Lung (tissue), 12 donors: ENCODE results near the gene HS1BP3. TPM values are rescaled to one million over a fixed set of nuclear protein-coding genes. Genes with fewer than 3 reads are reported as not detected.

Experiments
- ATAC-seq: fragments of 200-7000 bp; cut with Tn5 transposase; one replicate; pipeline ENCODE4 v1.9.1; 2020; ENCODE audit warnings: moderate number of reproducible peaks; ENCODE audit not compliant: insufficient read depth, low FRiP score
- DNase-seq, 3 donors: peaks; one replicate each; pipeline ENCODE4 v3.0.0-alpha.2; 2013 to 2017
- H3K27ac ChIP-seq, 2 donors: one replicate each; pipeline ENCODE4 v1.5.1; 2013; ENCODE audit warnings: mild to moderate bottlenecking in 2 of 2, moderate library complexity in 2 of 2, control low read depth in 1 of 2, inconsistent platforms in 1 of 2, low read depth in 1 of 2, low read length in 1 of 2
- H3K27me3 ChIP-seq, 3 donors: one replicate each; pipeline ENCODE4 v1.5.1; 2013; ENCODE audit warnings: low read length in 2 of 3; ENCODE audit not compliant: control insufficient read depth in 3 of 3, insufficient read depth in 3 of 3
- H3K36me3 ChIP-seq, 4 donors: one replicate each; pipeline ENCODE4 v1.5.1; 2013; ENCODE audit warnings: low read length in 4 of 4, mild to moderate bottlenecking in 1 of 4, moderate library complexity in 1 of 4; ENCODE audit not compliant: control insufficient read depth in 4 of 4, insufficient read depth in 4 of 4
- H3K4me1 ChIP-seq, 5 donors: one replicate each; pipeline ENCODE4 v1.5.1; 2013; ENCODE audit warnings: low read length in 5 of 5, mild to moderate bottlenecking in 2 of 5, moderate library complexity in 1 of 5; ENCODE audit not compliant: control insufficient read depth in 5 of 5, insufficient read depth in 5 of 5
- H3K4me3 ChIP-seq: one replicate; pipeline ENCODE4 v1.5.1; 2013; ENCODE audit warnings: mild to moderate bottlenecking, control low read depth, moderate library complexity
- H3K9ac ChIP-seq, 2 donors: one replicate each; pipeline ENCODE4 v1.5.1; 2013; ENCODE audit warnings: low read length in 2 of 2, control low read depth in 1 of 2; ENCODE audit not compliant: insufficient read depth in 1 of 2
- H3K9me3 ChIP-seq, 4 donors: one replicate each; pipeline ENCODE4 v1.5.1; 2013; ENCODE audit warnings: low read length in 3 of 4, mild to moderate bottlenecking in 1 of 4, moderate library complexity in 1 of 4; ENCODE audit not compliant: control insufficient read depth in 4 of 4, insufficient read depth in 3 of 4
- WGBS, 2 donors: extraction: QIAGEN DNeasy Blood & Tissue Kit; methylation state at CpG; one replicate each; pipeline ENCODE4 v1.1.7; 2013; 5-methylcytosine and 5-hydroxymethylcytosine counted together
- polyA plus RNA-seq, 2 donors: library from polyadenylated mRNA; stranded (reverse); fragments of 200-250 nt; gene quantifications; one replicate each; pipeline ENCODE4 v1.2.1, GENCODE V29; 2013
- total RNA-seq, 2 donors: library from RNA; depleted of rRNA in 1 of 2; stranded (reverse); fragments of >200 nt in 1 of 2; gene quantifications; one replicate each; pipeline ENCODE4 v1.2.1, GENCODE V29; 2014 to 2021
- TF ChIP-seq, protein P1 (sequence below): IDR thresholded peaks from 2 replicates; pipeline ENCODE4 v1.5.1; 2012; ENCODE audit warnings: mild to moderate bottlenecking; ENCODE audit errors: control extremely low read depth, extremely low read depth
- donor health status: control.
- donor health status: control.
- donor health status: Bipolar disorder and iron deficiency.
- donor health status: healthy.
- donor health status: DM: yes; HTN: yes; CAD: no.

Gene HS1BP3
- total and polyA plus RNA-seq, 4 donors: 25.4 to 41.4 (median 33.4) TPM

DNA sequence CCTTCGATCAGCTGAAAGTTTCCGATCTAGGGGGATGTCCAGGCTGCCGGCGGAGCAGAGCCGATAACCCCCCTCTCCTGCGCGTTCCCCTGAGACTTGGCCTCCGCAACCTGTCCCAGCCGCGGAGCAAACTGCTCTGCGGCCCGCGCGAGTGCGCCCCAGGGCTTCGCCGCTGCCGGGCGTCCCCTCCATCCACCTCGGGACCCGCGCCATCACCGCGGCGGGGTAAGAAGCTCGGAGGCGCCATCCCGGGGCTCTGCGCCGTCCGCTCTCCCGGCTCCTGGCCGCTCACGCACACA, 15.1 kb upstream of the HS1BP3 start:
- Histone ChIP-seq H3K27ac (no peak overlapping the region), H3K36me3 (no peaks in the 10 kb centered on the region), H3K4me1 (peaks cover 0 to 16% (median 5%) of the 10 kb centered on the region in 5 donors), H3K9ac (no peak overlapping the region), H3K4me3 (no peak overlapping the region), H3K9me3 (peaks cover 0 to under 1% (median 0%) of the 10 kb centered on the region in 4 donors), H3K27me3 (peaks cover 4 to 83% (median 82%) of the 10 kb centered on the region in 3 donors)
- WGBS, 2 donors: 1 to 2% methylated on average over 34 of the region's 34 CpGs
- TF ChIP-seq, protein P1, sequence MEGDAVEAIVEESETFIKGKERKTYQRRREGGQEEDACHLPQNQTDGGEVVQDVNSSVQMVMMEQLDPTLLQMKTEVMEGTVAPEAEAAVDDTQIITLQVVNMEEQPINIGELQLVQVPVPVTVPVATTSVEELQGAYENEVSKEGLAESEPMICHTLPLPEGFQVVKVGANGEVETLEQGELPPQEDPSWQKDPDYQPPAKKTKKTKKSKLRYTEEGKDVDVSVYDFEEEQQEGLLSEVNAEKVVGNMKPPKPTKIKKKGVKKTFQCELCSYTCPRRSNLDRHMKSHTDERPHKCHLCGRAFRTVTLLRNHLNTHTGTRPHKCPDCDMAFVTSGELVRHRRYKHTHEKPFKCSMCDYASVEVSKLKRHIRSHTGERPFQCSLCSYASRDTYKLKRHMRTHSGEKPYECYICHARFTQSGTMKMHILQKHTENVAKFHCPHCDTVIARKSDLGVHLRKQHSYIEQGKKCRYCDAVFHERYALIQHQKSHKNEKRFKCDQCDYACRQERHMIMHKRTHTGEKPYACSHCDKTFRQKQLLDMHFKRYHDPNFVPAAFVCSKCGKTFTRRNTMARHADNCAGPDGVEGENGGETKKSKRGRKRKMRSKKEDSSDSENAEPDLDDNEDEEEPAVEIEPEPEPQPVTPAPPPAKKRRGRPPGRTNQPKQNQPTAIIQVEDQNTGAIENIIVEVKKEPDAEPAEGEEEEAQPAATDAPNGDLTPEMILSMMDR: no peak
- DNase-seq (no peak), ATAC-seq (no peak)

DNA sequence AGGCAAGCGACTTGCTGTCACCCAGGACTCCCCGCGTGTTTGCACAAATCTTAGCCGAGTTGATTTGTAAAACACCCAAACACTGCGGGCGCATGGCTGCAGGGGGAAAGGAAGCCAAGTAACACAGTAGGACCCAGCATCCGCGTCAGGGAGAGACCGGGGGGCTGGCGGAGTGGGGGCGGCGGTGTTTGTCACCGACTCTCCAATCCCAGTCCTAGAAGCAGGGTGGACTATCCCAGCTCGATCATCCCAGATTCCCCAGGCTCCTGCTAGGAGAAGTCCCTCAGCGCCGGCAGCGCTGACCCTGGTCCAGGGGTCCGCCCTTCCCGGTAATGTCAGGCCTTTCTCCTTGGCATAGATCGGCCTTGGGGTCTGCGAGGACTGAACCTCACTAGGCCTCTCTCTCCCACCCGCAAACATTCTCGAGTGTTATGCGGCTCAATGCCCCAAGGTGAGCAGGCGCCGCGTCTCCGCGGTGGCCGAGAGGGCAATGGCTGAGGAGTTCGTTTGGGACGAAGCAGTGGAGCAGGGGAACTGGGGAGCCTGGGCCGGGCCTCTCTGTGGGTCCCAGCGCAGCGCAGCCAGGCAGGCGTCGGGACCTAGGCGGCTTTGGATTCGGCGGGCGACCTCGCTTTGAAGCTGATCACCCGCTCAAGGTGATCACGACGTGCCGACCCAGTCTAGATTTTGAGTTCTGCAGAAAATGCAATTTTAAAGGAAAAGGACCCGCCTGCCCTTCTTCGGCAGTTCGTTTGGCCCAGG, 14.5 kb upstream of the HS1BP3 start:
- Histone ChIP-seq H3K4me1 (peaks cover 0 to 16% (median 4%) of the 10 kb centered on the region in 5 donors), H3K27ac (no peak overlapping the region), H3K9me3 (no peaks in the 10 kb centered on the region), H3K4me3 (no peak overlapping the region), H3K9ac (no peak overlapping the region), H3K27me3 (peaks cover 4 to 87% (median 85%) of the 10 kb centered on the region in 3 donors), H3K36me3 (no peaks in the 10 kb centered on the region)
- DNase-seq (no peak), ATAC-seq (no peak)
- WGBS, 2 donors: 4 to 7% methylated on average over 48 to 49 of the region's 49 CpGs
- TF ChIP-seq, protein P1: no peak

DNA sequence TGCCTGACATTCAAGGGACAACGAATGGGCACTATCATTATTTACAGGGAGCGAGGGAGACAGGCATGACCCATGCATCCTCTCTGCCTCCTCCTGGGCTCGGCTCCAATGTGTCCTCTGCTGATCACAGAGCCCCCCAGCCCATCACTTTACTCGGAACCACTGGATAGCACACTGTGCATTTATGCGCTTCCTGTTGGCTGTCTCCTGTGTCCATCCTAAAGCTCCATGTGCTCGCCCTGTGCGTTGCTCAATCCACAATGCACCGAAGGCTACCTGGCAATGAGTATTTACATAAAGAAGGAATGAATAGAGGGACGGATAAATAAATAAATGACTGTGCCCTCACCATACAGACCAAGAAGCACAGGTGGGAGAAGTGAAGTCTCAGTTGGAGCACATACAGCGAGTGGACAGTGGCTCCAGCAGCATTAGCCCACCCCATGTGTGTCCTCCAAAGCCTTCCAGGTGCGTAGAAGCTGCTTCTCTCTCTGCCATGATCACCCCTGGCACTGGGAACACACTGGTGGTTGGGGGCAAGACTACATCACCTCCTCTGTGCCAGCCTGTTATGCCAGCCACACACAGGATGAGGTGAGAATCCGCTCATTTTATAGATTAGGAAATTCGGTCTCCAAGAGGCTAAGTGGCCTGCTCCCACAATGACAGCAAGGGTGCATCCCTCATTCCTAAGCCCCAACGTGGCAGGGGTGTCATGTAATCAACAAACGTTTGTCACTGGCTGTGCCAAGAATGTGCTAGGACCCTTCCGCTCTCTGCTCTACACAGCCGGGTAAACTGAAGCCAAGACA, 13.7 kb upstream of the HS1BP3 start:
- DNase-seq: no peak
- TF ChIP-seq, protein P1: no peak
- peaks cover 4 to 85% (median 85%) of the 10 kb centered on the region in 3 donors for H3K27me3 ChIP-seq

More for the DNA sequence above, 13.7 kb upstream of the HS1BP3 start:
- Histone ChIP-seq H3K27ac (no peak overlapping the region), H3K9me3 (no peaks in the 10 kb centered on the region), H3K4me3 (no peak overlapping the region), H3K4me1 (peaks cover 0 to 16% (median 0%) of the 10 kb centered on the region in 5 donors), H3K36me3 (no peaks in the 10 kb centered on the region), H3K9ac (no peak overlapping the region)
- 33 to 36% methylated on average over 17 of the region's 17 CpGs for WGBS, 2 donors
- no peak for ATAC-seq
